Measurements from ENCODE around the gene BCL2.
A peak's percentile ranks its signal among the peaks of the same experiment; 100 is the strongest.

DNA sequence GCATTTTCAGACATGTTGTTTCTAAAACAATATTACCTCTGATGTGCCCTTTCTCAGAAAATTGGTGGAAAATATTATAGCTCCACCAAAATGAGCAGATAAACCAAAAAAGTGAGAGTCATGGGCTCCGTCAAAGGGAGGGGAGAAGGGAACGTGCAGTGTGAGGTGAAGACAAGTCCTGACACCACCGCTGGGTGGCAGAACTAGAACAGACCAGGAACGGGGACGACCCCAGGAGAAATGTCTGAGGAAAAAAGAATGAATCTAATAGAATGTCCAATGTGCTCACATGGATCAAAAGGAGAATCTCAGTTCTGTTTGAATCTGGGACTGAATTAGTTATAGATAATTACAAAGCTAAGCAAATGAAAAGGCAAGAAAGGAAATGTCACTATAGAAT is 22.6 kb upstream of the BCL2 start:
- TF ChIP-seq, protein P1, sequence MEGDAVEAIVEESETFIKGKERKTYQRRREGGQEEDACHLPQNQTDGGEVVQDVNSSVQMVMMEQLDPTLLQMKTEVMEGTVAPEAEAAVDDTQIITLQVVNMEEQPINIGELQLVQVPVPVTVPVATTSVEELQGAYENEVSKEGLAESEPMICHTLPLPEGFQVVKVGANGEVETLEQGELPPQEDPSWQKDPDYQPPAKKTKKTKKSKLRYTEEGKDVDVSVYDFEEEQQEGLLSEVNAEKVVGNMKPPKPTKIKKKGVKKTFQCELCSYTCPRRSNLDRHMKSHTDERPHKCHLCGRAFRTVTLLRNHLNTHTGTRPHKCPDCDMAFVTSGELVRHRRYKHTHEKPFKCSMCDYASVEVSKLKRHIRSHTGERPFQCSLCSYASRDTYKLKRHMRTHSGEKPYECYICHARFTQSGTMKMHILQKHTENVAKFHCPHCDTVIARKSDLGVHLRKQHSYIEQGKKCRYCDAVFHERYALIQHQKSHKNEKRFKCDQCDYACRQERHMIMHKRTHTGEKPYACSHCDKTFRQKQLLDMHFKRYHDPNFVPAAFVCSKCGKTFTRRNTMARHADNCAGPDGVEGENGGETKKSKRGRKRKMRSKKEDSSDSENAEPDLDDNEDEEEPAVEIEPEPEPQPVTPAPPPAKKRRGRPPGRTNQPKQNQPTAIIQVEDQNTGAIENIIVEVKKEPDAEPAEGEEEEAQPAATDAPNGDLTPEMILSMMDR (IDR thresholded peaks at IDR 0.05; ENCODE audit: low read depth, low read length) = peak; percentile 99
- no peak for TF ChIP-seq EZH2phosphoT487 (IDR thresholded peaks at IDR 0.05; ENCODE audit: low read depth)
